GM12878 (cell line): ENCODE data around the gene MBNL1.

ENCODE experiments used
- POLR2A ChIP-seq: IDR thresholded peaks from 2 replicates; pipeline ENCODE4 v1.6.1; 2011; ENCODE audit warnings: low read depth, mild to moderate bottlenecking, low read length
- STAT1 ChIP-seq: fragments of 450-650 bp; conservative IDR thresholded peaks from 2 replicates; pipeline ENCODE4 v1.6.1; 2014; ENCODE audit warnings: antibody characterized with exemption, mild to moderate bottlenecking
- TF ChIP-seq, protein P1 (sequence below), 3 experiments: IDR thresholded peaks in 2 of 3; conservative IDR thresholded peaks in 1 of 3; 2 replicates each; pipeline ENCODE4 v1.5.1; 2011; ENCODE audit warnings: low read depth in 3 of 3, low read length in 3 of 3, mild to moderate bottlenecking in 3 of 3, control low read depth in 2 of 3, moderate library complexity in 2 of 3, inconsistent platforms in 1 of 3, mixed read lengths in 1 of 3; ENCODE audit not compliant: control insufficient read depth in 2 of 3, insufficient read depth in 1 of 3; ENCODE audit errors: extremely low read depth in 1 of 3
- TF ChIP-seq, protein P2 (sequence below): IDR thresholded peaks from 2 replicates; pipeline ENCODE4 v1.6.1; 2012; ENCODE audit warnings: low read depth, low read length, improper control_type of control experiment

GRCh38 chr3:152272771-152273242 lies 4.1 kb downstream of the MBNL1 start:
- TF ChIP-seq, protein P1, sequence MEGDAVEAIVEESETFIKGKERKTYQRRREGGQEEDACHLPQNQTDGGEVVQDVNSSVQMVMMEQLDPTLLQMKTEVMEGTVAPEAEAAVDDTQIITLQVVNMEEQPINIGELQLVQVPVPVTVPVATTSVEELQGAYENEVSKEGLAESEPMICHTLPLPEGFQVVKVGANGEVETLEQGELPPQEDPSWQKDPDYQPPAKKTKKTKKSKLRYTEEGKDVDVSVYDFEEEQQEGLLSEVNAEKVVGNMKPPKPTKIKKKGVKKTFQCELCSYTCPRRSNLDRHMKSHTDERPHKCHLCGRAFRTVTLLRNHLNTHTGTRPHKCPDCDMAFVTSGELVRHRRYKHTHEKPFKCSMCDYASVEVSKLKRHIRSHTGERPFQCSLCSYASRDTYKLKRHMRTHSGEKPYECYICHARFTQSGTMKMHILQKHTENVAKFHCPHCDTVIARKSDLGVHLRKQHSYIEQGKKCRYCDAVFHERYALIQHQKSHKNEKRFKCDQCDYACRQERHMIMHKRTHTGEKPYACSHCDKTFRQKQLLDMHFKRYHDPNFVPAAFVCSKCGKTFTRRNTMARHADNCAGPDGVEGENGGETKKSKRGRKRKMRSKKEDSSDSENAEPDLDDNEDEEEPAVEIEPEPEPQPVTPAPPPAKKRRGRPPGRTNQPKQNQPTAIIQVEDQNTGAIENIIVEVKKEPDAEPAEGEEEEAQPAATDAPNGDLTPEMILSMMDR (IDR thresholded peaks at IDR 0.05 in 2 of 3, conservative IDR thresholded peaks at IDR 0.05 in 1 of 3; ENCODE audit: control insufficient read depth in 2 of 3, extremely low read depth in 1 of 3, insufficient read depth in 1 of 3, low read depth in 3 of 3, low read length in 3 of 3) = no peak
- TF ChIP-seq STAT1 (no peak), POLR2A (no peak)
- TF ChIP-seq, protein P2, sequence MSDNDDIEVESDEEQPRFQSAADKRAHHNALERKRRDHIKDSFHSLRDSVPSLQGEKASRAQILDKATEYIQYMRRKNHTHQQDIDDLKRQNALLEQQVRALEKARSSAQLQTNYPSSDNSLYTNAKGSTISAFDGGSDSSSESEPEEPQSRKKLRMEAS = no peak
